HepG2 (cell line): ENCODE results near the gene CCND1. TPM values are rescaled to one million over a fixed set of nuclear protein-coding genes. Genes with fewer than 3 reads are reported as not detected.

Experiments used
- CSRNP1 ChIP-seq: sonication (generic); formaldehyde crosslinking; IDR thresholded peaks from 2 replicates; pipeline ENCODE4 v1.8.1; 2023; ENCODE audit warnings: mild to moderate bottlenecking, missing genetic modification reagents
- HNF4A ChIP-seq: sonication (generic); formaldehyde crosslinking; IDR thresholded peaks from 2 replicates; pipeline ENCODE4 v1.4.0; 2020; ENCODE audit warnings: missing genetic modification reagents
- JUN ChIP-seq: sonication (generic); formaldehyde crosslinking; IDR thresholded peaks from 2 replicates; pipeline ENCODE4 v1.4.0; 2020; ENCODE audit warnings: mild to moderate bottlenecking, missing genetic modification reagents
- MTF1 ChIP-seq: sonication (generic); formaldehyde crosslinking; IDR thresholded peaks from 2 replicates; pipeline ENCODE4 v1.5.0; 2020; ENCODE audit warnings: missing genetic modification reagents
- MYC ChIP-seq: sonication (generic); formaldehyde crosslinking; IDR thresholded peaks from 2 replicates; pipeline ENCODE4 v1.9.0; 2021; ENCODE audit warnings: missing genetic modification reagents, borderline replicate concordance
- NONO ChIP-seq, 2 experiments: fragments of 450-650 bp in 1 of 2; sonication (generic) in 1 of 2; formaldehyde crosslinking in 1 of 2; IDR thresholded peaks in 1 of 2; conservative IDR thresholded peaks in 1 of 2; 2 replicates each; pipeline versions ENCODE4 v1.6.1 to v1.8.0; 2017 to 2022; ENCODE audit warnings: mild to moderate bottlenecking in 1 of 2, missing genetic modification reagents in 1 of 2, moderate library complexity in 1 of 2
- POLR2A ChIP-seq, 2 experiments: IDR thresholded peaks; 2 replicates each; pipeline ENCODE4 v1.6.1; 2011; ENCODE audit warnings: low read depth in 2 of 2, low read length in 2 of 2, mild to moderate bottlenecking in 1 of 2, moderate library complexity in 1 of 2; ENCODE audit not compliant: insufficient read depth in 1 of 2
- SMAD1 ChIP-seq: sonication (generic); formaldehyde crosslinking; IDR thresholded peaks from 2 replicates; pipeline ENCODE4 v1.4.0; 2020; ENCODE audit warnings: missing genetic modification reagents, low read depth, mild to moderate bottlenecking, borderline replicate concordance
- TBX3 ChIP-seq: fragments of 450-650 bp; IDR thresholded peaks from 2 replicates; pipeline ENCODE4 v1.6.1; 2017; ENCODE audit warnings: antibody characterized with exemption, mild to moderate bottlenecking, inconsistent platforms, borderline replicate concordance
- TSC22D2 ChIP-seq: sonication (generic); formaldehyde crosslinking; IDR thresholded peaks from 2 replicates; pipeline ENCODE4 v1.5.1; 2020; ENCODE audit warnings: missing genetic modification reagents, mild to moderate bottlenecking, borderline replicate concordance
- ZFY ChIP-seq: sonication (generic); formaldehyde crosslinking; IDR thresholded peaks from 2 replicates; pipeline ENCODE4 v1.4.0; 2020; ENCODE audit warnings: missing genetic modification reagents
- ZHX1 ChIP-seq: sonication (generic); formaldehyde crosslinking; IDR thresholded peaks from 2 replicates; pipeline ENCODE4 v1.8.1; 2022; ENCODE audit warnings: low read depth, mild to moderate bottlenecking, missing genetic modification reagents
- ZNF296 ChIP-seq: sonication (generic); formaldehyde crosslinking; conservative IDR thresholded peaks from 2 replicates; pipeline ENCODE4 v1.5.0; 2020; ENCODE audit warnings: mild to moderate bottlenecking, missing genetic modification reagents
- ZNF326 ChIP-seq: sonication (generic); formaldehyde crosslinking; IDR thresholded peaks from 2 replicates; pipeline ENCODE4 v1.4.0; 2020; ENCODE audit warnings: missing genetic modification reagents, borderline replicate concordance
- ZNF44 ChIP-seq: sonication (generic); formaldehyde crosslinking; IDR thresholded peaks from 2 replicates; pipeline ENCODE4 v1.5.1; 2020; ENCODE audit warnings: mild to moderate bottlenecking, missing genetic modification reagents
- ZNF780A ChIP-seq: sonication (generic); formaldehyde crosslinking; IDR thresholded peaks from 2 replicates; pipeline ENCODE4 v1.8.0; 2022; ENCODE audit warnings: mild to moderate bottlenecking, missing genetic modification reagents, moderate library complexity
- ZNF781 ChIP-seq: sonication (generic); formaldehyde crosslinking; IDR thresholded peaks from 2 replicates; pipeline ENCODE4 v1.5.1; 2020; ENCODE audit warnings: borderline replicate concordance, mild to moderate bottlenecking, missing genetic modification reagents; ENCODE audit errors: not compliant biosample characterization
- polyA plus RNA-seq, 8 experiments: library from polyadenylated mRNA; depleted of rRNA in 3 of 8; stranded (reverse) in 7 of 8; unstranded in 1 of 8; fragments of >200 nt; fragmentation: Illumina TruSeq in 4 of 8; extraction: Trizol in 4 of 8; gene quantifications; 2 replicates each; pipeline versions ENCODE4 v1.2.1 to v1.2.3, GENCODE V29; 2011 to 2016; ENCODE audit warnings: low read depth in 4 of 8, missing spikeins in 1 of 8, mixed read lengths in 1 of 8; ENCODE audit not compliant: insufficient read depth in 1 of 8
- total RNA-seq, 5 experiments: library from RNA; depleted of rRNA; stranded (reverse); fragments of >200 nt; fragmentation: Illumina TruSeq; extraction: Trizol; gene quantifications; 2 replicates each; pipeline ENCODE4 v1.2.3, GENCODE V29; 2016; ENCODE audit warnings: low read depth in 1 of 5
- TF ChIP-seq, protein P1 (sequence below): sonication (generic); formaldehyde crosslinking; IDR thresholded peaks from 2 replicates; pipeline ENCODE4 v1.4.0; 2020; ENCODE audit warnings: missing genetic modification reagents, borderline replicate concordance
- TF ChIP-seq, protein P2 (sequence below): sonication (generic); formaldehyde crosslinking; IDR thresholded peaks from 2 replicates; pipeline ENCODE4 v1.5.0; 2020; ENCODE audit warnings: mild to moderate bottlenecking, missing genetic modification reagents, borderline replicate concordance

CCND1 gene
- total and polyA plus RNA-seq, 2 of the 13 experiments (the other 11 are each of a cell fraction or from before 2014, with no cell fraction given) = 107 to 136 TPM

DNA sequence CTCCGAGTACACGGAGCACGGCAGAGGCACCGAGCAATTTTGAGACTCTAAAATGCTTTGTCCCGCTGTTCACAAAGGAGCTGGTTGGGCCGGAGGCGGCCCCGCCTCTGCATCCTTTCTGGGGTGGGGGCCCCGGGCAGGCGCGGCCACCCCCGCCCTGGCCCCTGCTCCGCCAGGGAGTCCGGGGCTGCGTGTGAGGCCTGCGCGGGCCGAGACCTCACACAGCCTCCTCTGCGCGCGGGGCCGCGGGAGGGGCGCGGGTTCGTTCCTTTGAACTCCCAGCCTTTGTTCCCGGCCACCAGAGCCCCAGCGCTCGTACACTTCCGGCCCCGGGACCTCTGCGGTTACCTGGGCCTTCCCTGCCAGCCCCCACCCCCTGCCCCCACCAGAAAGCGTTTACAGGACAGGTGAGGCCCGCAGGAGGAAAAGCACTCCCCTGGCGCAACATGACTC lies 61.3 kb downstream of the CCND1 start (continued):
- TF ChIP-seq, protein P1, sequence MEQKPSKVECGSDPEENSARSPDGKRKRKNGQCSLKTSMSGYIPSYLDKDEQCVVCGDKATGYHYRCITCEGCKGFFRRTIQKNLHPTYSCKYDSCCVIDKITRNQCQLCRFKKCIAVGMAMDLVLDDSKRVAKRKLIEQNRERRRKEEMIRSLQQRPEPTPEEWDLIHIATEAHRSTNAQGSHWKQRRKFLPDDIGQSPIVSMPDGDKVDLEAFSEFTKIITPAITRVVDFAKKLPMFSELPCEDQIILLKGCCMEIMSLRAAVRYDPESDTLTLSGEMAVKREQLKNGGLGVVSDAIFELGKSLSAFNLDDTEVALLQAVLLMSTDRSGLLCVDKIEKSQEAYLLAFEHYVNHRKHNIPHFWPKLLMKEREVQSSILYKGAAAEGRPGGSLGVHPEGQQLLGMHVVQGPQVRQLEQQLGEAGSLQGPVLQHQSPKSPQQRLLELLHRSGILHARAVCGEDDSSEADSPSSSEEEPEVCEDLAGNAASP (CRISPR knock-in tag) = peak; percentile 74; the same call in 1 of the 2 replicates
- no peak for TF ChIP-seq ZNF326 (CRISPR knock-in tag)
- TF ChIP-seq ZFY = peak; percentile 82
- no peak for TF ChIP-seq ZNF781 (CRISPR knock-in tag)
- no peak for TF ChIP-seq NONO (IDR thresholded peaks at IDR 0.05)
- no peak; the same call in 1 of the 2 replicates for TF ChIP-seq NONO (CRISPR knock-in tag; conservative IDR thresholded peaks at IDR 0.05)
- TF ChIP-seq ZNF44 (CRISPR knock-in tag) = no peak
- no peak for TF ChIP-seq POLR2A (IDR thresholded peaks at IDR 0.05; ENCODE audit: insufficient read depth in 1 of 2, low read depth in 2 of 2, low read length in 2 of 2)
- TF ChIP-seq MYC (CRISPR knock-in tag) = peak; percentile 67; the same call in 1 of the 2 replicates
- TF ChIP-seq TBX3 = no peak
- TF ChIP-seq JUN = no peak
- no peak for TF ChIP-seq ZNF296 (CRISPR knock-in tag)
- TF ChIP-seq ZHX1 (CRISPR knock-in tag) = no peak
- TF ChIP-seq SMAD1 (CRISPR knock-in tag) = no peak
- peak; percentile 71 for TF ChIP-seq HNF4A (CRISPR knock-in tag)
- TF ChIP-seq, protein P2, sequence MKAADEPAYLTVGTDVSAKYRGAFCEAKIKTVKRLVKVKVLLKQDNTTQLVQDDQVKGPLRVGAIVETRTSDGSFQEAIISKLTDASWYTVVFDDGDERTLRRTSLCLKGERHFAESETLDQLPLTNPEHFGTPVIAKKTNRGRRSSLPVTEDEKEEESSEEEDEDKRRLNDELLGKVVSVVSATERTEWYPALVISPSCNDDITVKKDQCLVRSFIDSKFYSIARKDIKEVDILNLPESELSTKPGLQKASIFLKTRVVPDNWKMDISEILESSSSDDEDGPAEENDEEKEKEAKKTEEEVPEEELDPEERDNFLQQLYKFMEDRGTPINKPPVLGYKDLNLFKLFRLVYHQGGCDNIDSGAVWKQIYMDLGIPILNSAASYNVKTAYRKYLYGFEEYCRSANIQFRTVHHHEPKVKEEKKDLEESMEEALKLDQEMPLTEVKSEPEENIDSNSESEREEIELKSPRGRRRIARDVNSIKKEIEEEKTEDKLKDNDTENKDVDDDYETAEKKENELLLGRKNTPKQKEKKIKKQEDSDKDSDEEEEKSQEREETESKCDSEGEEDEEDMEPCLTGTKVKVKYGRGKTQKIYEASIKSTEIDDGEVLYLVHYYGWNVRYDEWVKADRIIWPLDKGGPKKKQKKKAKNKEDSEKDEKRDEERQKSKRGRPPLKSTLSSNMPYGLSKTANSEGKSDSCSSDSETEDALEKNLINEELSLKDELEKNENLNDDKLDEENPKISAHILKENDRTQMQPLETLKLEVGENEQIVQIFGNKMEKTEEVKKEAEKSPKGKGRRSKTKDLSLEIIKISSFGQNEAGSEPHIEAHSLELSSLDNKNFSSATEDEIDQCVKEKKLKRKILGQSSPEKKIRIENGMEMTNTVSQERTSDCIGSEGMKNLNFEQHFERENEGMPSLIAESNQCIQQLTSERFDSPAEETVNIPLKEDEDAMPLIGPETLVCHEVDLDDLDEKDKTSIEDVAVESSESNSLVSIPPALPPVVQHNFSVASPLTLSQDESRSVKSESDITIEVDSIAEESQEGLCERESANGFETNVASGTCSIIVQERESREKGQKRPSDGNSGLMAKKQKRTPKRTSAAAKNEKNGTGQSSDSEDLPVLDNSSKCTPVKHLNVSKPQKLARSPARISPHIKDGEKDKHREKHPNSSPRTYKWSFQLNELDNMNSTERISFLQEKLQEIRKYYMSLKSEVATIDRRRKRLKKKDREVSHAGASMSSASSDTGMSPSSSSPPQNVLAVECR (CRISPR knock-in tag) = no peak; the same call in 1 of the 2 replicates
- TF ChIP-seq MTF1 = no peak
- no peak; the same call in 1 of the 2 replicates for TF ChIP-seq CSRNP1
- TF ChIP-seq ZNF780A (CRISPR knock-in tag) = no peak
- no peak for TF ChIP-seq TSC22D2
